H9 (cell line): Measurements from ENCODE around the gene TMEM239. TPM values are rescaled to one million over a fixed set of nuclear protein-coding genes. Genes with fewer than 3 reads are reported as not detected.

Experiments
- DNase-seq: peaks from one replicate; pipeline ENCODE4 v3.0.0-alpha.2; 2017
- H2AFZ ChIP-seq: one replicate; pipeline ENCODE4 v1.6.1; 2013; ENCODE audit warnings: mild to moderate bottlenecking, low read length, control low read depth, moderate library complexity
- H2AK5ac ChIP-seq: 2 replicates; pipeline ENCODE4 v1.6.1; 2013; ENCODE audit warnings: low read length, control low read depth, mixed read lengths; ENCODE audit not compliant: insufficient read length
- H2BK120ac ChIP-seq: one replicate; pipeline ENCODE4 v1.6.1; 2013; ENCODE audit warnings: low read depth, mild to moderate bottlenecking, low read length, control low read depth, inconsistent platforms; ENCODE audit not compliant: poor library complexity, severe bottlenecking
- H2BK12ac ChIP-seq: 2 replicates; pipeline ENCODE4 v1.6.1; 2013; ENCODE audit warnings: low read length, control low read depth, mixed read lengths, low read depth; ENCODE audit not compliant: insufficient read length
- H2BK15ac ChIP-seq: 2 replicates; pipeline ENCODE4 v1.6.1; 2013; ENCODE audit warnings: low read depth, low read length, control low read depth
- H2BK20ac ChIP-seq: one replicate; pipeline ENCODE4 v1.6.1; 2013; ENCODE audit warnings: low read depth, mild to moderate bottlenecking, low read length, control low read depth, inconsistent platforms; ENCODE audit not compliant: poor library complexity, severe bottlenecking
- H2BK5ac ChIP-seq: 2 replicates; pipeline ENCODE4 v1.6.1; 2013; ENCODE audit warnings: low read length, control low read depth, mixed read lengths; ENCODE audit not compliant: insufficient read length
- H3K14ac ChIP-seq: 2 replicates; pipeline ENCODE4 v1.6.1; 2013; ENCODE audit warnings: low read length, control low read depth; ENCODE audit not compliant: insufficient read depth
- H3K18ac ChIP-seq: 2 replicates; pipeline ENCODE4 v1.6.1; 2013; ENCODE audit warnings: low read depth, mild to moderate bottlenecking, mixed read lengths, low read length, control low read depth; ENCODE audit not compliant: insufficient read length
- H3K23ac ChIP-seq: 2 replicates; pipeline ENCODE4 v1.6.1; 2013; ENCODE audit warnings: low read length, control low read depth, mixed read lengths, low read depth; ENCODE audit not compliant: insufficient read length
- H3K23me2 ChIP-seq: 2 replicates; pipeline ENCODE4 v1.6.1; 2013; ENCODE audit warnings: low read depth, mild to moderate bottlenecking, mixed read lengths, low read length, control low read depth; ENCODE audit not compliant: insufficient read length, poor library complexity, severe bottlenecking
- H3K27ac ChIP-seq: 2 replicates; pipeline ENCODE4 v1.5.1; 2013; ENCODE audit warnings: low read length, control low read depth, mixed read lengths, low read depth; ENCODE audit not compliant: insufficient read length
- H3K27me3 ChIP-seq: 2 replicates; pipeline ENCODE4 v1.6.1; 2013; ENCODE audit warnings: low read length, control low read depth, inconsistent platforms; ENCODE audit not compliant: insufficient read depth
- H3K4ac ChIP-seq: 2 replicates; pipeline ENCODE4 v1.6.1; 2013; ENCODE audit warnings: low read depth, mild to moderate bottlenecking, control low read depth, inconsistent platforms, low read length, moderate library complexity
- H3K4me1 ChIP-seq: 2 replicates; pipeline ENCODE4 v1.6.1; 2013; ENCODE audit warnings: low read length, control low read depth, inconsistent platforms; ENCODE audit not compliant: insufficient read depth
- H3K4me2 ChIP-seq: 2 replicates; pipeline ENCODE4 v1.6.1; 2013; ENCODE audit warnings: low read length, control low read depth, mixed read lengths; ENCODE audit not compliant: insufficient read length, insufficient read depth
- H3K56ac ChIP-seq: 2 replicates; pipeline ENCODE4 v1.6.1; 2013; ENCODE audit warnings: low read depth, mild to moderate bottlenecking, mixed read lengths, low read length, control low read depth; ENCODE audit not compliant: insufficient read length
- H3K79me1 ChIP-seq: 2 replicates; pipeline ENCODE4 v1.6.1; 2013; ENCODE audit warnings: low read depth, mild to moderate bottlenecking, moderate library complexity, low read length, control low read depth, inconsistent platforms; ENCODE audit not compliant: insufficient read depth, poor library complexity, severe bottlenecking
- H3K79me2 ChIP-seq: 2 replicates; pipeline ENCODE4 v1.6.1; 2013; ENCODE audit warnings: low read length, control low read depth, inconsistent platforms; ENCODE audit not compliant: insufficient read depth
- H3K9ac ChIP-seq: 2 replicates; pipeline ENCODE4 v1.6.1; 2013; ENCODE audit warnings: low read length, control low read depth, mixed read lengths; ENCODE audit not compliant: insufficient read length; ENCODE audit errors: extremely low read depth
- H3K9me3 ChIP-seq: one replicate; pipeline ENCODE4 v1.6.1; 2013; ENCODE audit warnings: low read depth, low read length, inconsistent platforms; ENCODE audit not compliant: control insufficient read depth
- H3T11ph ChIP-seq: one replicate; pipeline ENCODE4 v1.6.1; 2013; ENCODE audit warnings: mild to moderate bottlenecking, low read length, control low read depth, inconsistent platforms
- H4K20me1 ChIP-seq: one replicate; pipeline ENCODE4 v1.6.1; 2013; ENCODE audit not compliant: control insufficient read depth, insufficient read length, insufficient read depth
- H4K5ac ChIP-seq: 2 replicates; pipeline ENCODE4 v1.6.1; 2013; ENCODE audit warnings: low read depth, mild to moderate bottlenecking, mixed read lengths, low read length, control low read depth; ENCODE audit not compliant: insufficient read length
- H4K8ac ChIP-seq: replicated peaks from 2 replicates; pipeline ENCODE4 v1.6.1; 2013; ENCODE audit warnings: low read length, control low read depth, mixed read lengths, low read depth; ENCODE audit not compliant: insufficient read length
- H4K91ac ChIP-seq: 2 replicates; pipeline ENCODE4 v1.6.1; 2013; ENCODE audit warnings: low read depth, mild to moderate bottlenecking, moderate library complexity, mixed read lengths, low read length, control low read depth; ENCODE audit not compliant: insufficient read length
- H3K27ac Mint-ChIP-seq, 3 experiments: 2 replicates in 2 of 3; 3 replicates in 1 of 3; pipeline ENCODE4 v1.8.0; 2020 to 2021; ENCODE audit warnings: mixed read lengths in 3 of 3, mild to moderate bottlenecking in 1 of 3, moderate library complexity in 1 of 3
- H3K27me3 Mint-ChIP-seq: 2 replicates; pipeline ENCODE4 v1.8.0; 2021; ENCODE audit warnings: low read depth, mild to moderate bottlenecking, moderate library complexity, mixed read lengths
- H3K36me3 Mint-ChIP-seq, 3 experiments: 2 replicates in 2 of 3; 3 replicates in 1 of 3; pipeline ENCODE4 v1.8.0; 2020 to 2021; ENCODE audit warnings: low read depth in 3 of 3, mixed read lengths in 3 of 3; ENCODE audit not compliant: insufficient read depth in 1 of 3
- H3K4me1 Mint-ChIP-seq, 2 experiments: 2 replicates each; pipeline ENCODE4 v1.8.0; 2020; ENCODE audit warnings: mixed read lengths in 2 of 2
- H3K4me3 Mint-ChIP-seq, 2 experiments: 2 replicates in 1 of 2; 3 replicates in 1 of 2; pipeline ENCODE4 v1.8.0; 2020 to 2021; ENCODE audit warnings: mild to moderate bottlenecking in 2 of 2, mixed read lengths in 2 of 2, moderate library complexity in 1 of 2
- H3K9me3 Mint-ChIP-seq, 2 experiments: 2 replicates in 1 of 2; 3 replicates in 1 of 2; pipeline ENCODE4 v1.8.0; 2020; ENCODE audit warnings: mild to moderate bottlenecking in 2 of 2, mixed read lengths in 2 of 2, moderate library complexity in 1 of 2
- WGBS: extraction: QIAGEN DNeasy Blood & Tissue Kit; methylation state at CpG from one replicate; pipeline ENCODE4 v1.1.7; 2013; ENCODE audit warnings: missing lambda C conversion rate, low lambda C conversion rate, mixed read lengths; ENCODE audit not compliant: insufficient read length; ENCODE audit errors: extremely low coverage; 5-methylcytosine and 5-hydroxymethylcytosine counted together
- total RNA-seq: library from RNA; stranded (reverse); gene quantifications from 2 replicates; pipeline ENCODE4 v1.2.1, GENCODE V29; 2021
- TF ChIP-seq, protein P1 (sequence below): fragments of 200-600 bp; sonication (generic); conservative IDR thresholded peaks from 3 replicates; pipeline ENCODE4 v1.8.0; 2021; ENCODE audit warnings: antibody characterized with exemption, mild to moderate bottlenecking

The TMEM239 gene
- total RNA-seq, 1 experiment from 2014 or later: not detected

- Histone ChIP-seq H4K91ac (no peak overlapping the region), H2BK5ac (no peak overlapping the region), H2BK12ac (no peak overlapping the region), H3K56ac (no peak overlapping the region), H3T11ph (no peak overlapping the region), H3K4ac (no peak overlapping the region), H3K18ac (no peak overlapping the region), H4K5ac (no peak overlapping the region), H2AFZ (no peak overlapping the region), H2AK5ac (no peak overlapping the region), H3K4me1 (no peaks in the 10 kb centered on the region), H2BK15ac (no peak overlapping the region), H3K4me2 (no peak overlapping the region), H3K23me2 (no peaks in the 10 kb centered on the region), H3K9me3 (no peaks in the 10 kb centered on the region), H2BK20ac (no peak overlapping the region), H3K79me1 (no peaks in the 10 kb centered on the region), H3K27ac (no peak overlapping the region), H2BK120ac (no peak overlapping the region), H3K23ac (no peak overlapping the region), H3K27me3 (peaks cover 9% of the 10 kb centered on the region; the same call in 1 of the 2 replicates), H3K14ac (no peak overlapping the region), H3K9ac (no peak overlapping the region), H4K8ac (no peak overlapping the region), H3K79me2 (no peaks in the 10 kb centered on the region), H4K20me1 (no peaks in the 10 kb centered on the region)
- Mint-ChIP-seq H3K9me3 (0 out of 5 replicates have a peak, but pooled peaks cover 0 to 2% of the 10 kb centered on the region in 2 experiments), H3K27me3 (peaks cover 52% of the 10 kb centered on the region), H3K36me3 (no peaks in the 10 kb centered on the region), H3K4me3 (no peak overlapping the region), H3K27ac (no peak overlapping the region), H3K4me1 (peaks cover 9 to 12% of the 10 kb centered on the region in 2 experiments)
- no CpG with 5 or more reads among the region's 2 CpGs for WGBS
- TF ChIP-seq, protein P1, sequence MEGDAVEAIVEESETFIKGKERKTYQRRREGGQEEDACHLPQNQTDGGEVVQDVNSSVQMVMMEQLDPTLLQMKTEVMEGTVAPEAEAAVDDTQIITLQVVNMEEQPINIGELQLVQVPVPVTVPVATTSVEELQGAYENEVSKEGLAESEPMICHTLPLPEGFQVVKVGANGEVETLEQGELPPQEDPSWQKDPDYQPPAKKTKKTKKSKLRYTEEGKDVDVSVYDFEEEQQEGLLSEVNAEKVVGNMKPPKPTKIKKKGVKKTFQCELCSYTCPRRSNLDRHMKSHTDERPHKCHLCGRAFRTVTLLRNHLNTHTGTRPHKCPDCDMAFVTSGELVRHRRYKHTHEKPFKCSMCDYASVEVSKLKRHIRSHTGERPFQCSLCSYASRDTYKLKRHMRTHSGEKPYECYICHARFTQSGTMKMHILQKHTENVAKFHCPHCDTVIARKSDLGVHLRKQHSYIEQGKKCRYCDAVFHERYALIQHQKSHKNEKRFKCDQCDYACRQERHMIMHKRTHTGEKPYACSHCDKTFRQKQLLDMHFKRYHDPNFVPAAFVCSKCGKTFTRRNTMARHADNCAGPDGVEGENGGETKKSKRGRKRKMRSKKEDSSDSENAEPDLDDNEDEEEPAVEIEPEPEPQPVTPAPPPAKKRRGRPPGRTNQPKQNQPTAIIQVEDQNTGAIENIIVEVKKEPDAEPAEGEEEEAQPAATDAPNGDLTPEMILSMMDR: no peak
- DNase-seq: no peak
Observed at GRCh38 chr20:2825761-2826160, 9.6 kb downstream of the TMEM239 start.
